ENCODE results near the gene FMNL3.

- TF ChIP-seq ZNF274 (IDR thresholded peaks at IDR 0.05; ENCODE audit: low read depth, low read length) = no peak
- no peak for TF ChIP-seq YY1 (IDR thresholded peaks at IDR 0.05; ENCODE audit: insufficient read depth, insufficient read length)
- TF ChIP-seq SUZ12 (IDR thresholded peaks at IDR 0.05; ENCODE audit: extremely low read depth, insufficient read depth, insufficient read length) = no peak
Measured at GRCh38 chr12:49698619-49699545, 8.3 kb downstream of the FMNL3 start.

Measured in NT2/D1 (cell line).